ENCODE results near the gene ANO10. TPM values are rescaled to one million over a fixed set of nuclear protein-coding genes. Genes with fewer than 3 reads are reported as not detected.

ANO10 gene
- total RNA-seq, 1 donor from 2014 or later: 57.3 TPM

GRCh38 chr3:43531835-43532234, 90.0 kb downstream of the ANO10 start:
- no peak for TF ChIP-seq CTCF (IDR thresholded peaks at IDR 0.05; ENCODE audit: insufficient read depth, low read length, poor library complexity, severe bottlenecking)
- DNase-seq (ENCODE audit: low read depth): peak; percentile 47
- no peak overlapping the region for H3K4me3 ChIP-seq (ENCODE audit: low read depth, low read length)
- H3K27me3 ChIP-seq (ENCODE audit: control insufficient read depth, insufficient read depth, low read length): no peaks in the 10 kb centered on the region
- no peaks in the 10 kb centered on the region for H3K36me3 ChIP-seq (ENCODE audit: control insufficient read depth, insufficient read depth, low read length)

GRCh38 chr3:43528498-43529099, 93.2 kb downstream of the ANO10 start:
- no peak for TF ChIP-seq CTCF (IDR thresholded peaks at IDR 0.05; ENCODE audit: insufficient read depth, low read length, poor library complexity, severe bottlenecking)
- DNase-seq (ENCODE audit: low read depth): no peak
- Histone ChIP-seq H3K27me3 (ENCODE audit: control insufficient read depth, insufficient read depth, low read length) (no peaks in the 10 kb centered on the region), H3K36me3 (ENCODE audit: control insufficient read depth, insufficient read depth, low read length) (no peaks in the 10 kb centered on the region), H3K4me3 (ENCODE audit: low read depth, low read length) (no peak overlapping the region)

GRCh38 chr3:43526956-43527355, 94.9 kb downstream of the ANO10 start:
- no peak for DNase-seq (ENCODE audit: low read depth)
- no peaks in the 10 kb centered on the region for H3K27me3 ChIP-seq (ENCODE audit: control insufficient read depth, insufficient read depth, low read length)
- H3K36me3 ChIP-seq (ENCODE audit: control insufficient read depth, insufficient read depth, low read length): no peaks in the 10 kb centered on the region
- H3K4me3 ChIP-seq (ENCODE audit: low read depth, low read length): no peak overlapping the region
- no peak for TF ChIP-seq CTCF (IDR thresholded peaks at IDR 0.05; ENCODE audit: insufficient read depth, low read length, poor library complexity, severe bottlenecking)

- no peak for DNase-seq (ENCODE audit: low read depth)
- TF ChIP-seq CTCF (IDR thresholded peaks at IDR 0.05; ENCODE audit: insufficient read depth, low read length, poor library complexity, severe bottlenecking): no peak
- Histone ChIP-seq H3K27me3 (ENCODE audit: control insufficient read depth, insufficient read depth, low read length) (no peaks in the 10 kb centered on the region), H3K4me3 (ENCODE audit: low read depth, low read length) (no peak overlapping the region), H3K36me3 (ENCODE audit: control insufficient read depth, insufficient read depth, low read length) (no peaks in the 10 kb centered on the region)
Measured at GRCh38 chr3:43525941-43526607, 95.7 kb downstream of the ANO10 start.

- DNase-seq (ENCODE audit: low read depth): no peak
- TF ChIP-seq CTCF (IDR thresholded peaks at IDR 0.05; ENCODE audit: insufficient read depth, low read length, poor library complexity, severe bottlenecking): no peak
- Histone ChIP-seq H3K27me3 (ENCODE audit: control insufficient read depth, insufficient read depth, low read length) (no peaks in the 10 kb centered on the region), H3K4me3 (ENCODE audit: low read depth, low read length) (no peak overlapping the region), H3K36me3 (ENCODE audit: control insufficient read depth, insufficient read depth, low read length) (no peaks in the 10 kb centered on the region)
Measured at GRCh38 chr3:43525386-43525785, 96.4 kb downstream of the ANO10 start.
